ENCODE data around the gene DSC1. TPM values are rescaled to one million over a fixed set of nuclear protein-coding genes. Genes with fewer than 3 reads are reported as not detected.

The DSC1 gene
- total RNA-seq, 1 experiment from 2014 or later, result not detected

- no peak for ATAC-seq
These were observed 71.3 kb downstream of the DSC1 start for GRCh38 chr18:31091350-31091749.

More at GRCh38 chr18:31091350-31091749, 71.3 kb downstream of the DSC1 start:
- H3K9me2 ChIP-seq (ENCODE audit: insufficient read depth), result no peaks in the 10 kb centered on the region
- intact Hi-C loops (cut with micrococcal nuclease), result no loop called here
- no peaks in the 10 kb centered on the region for H3K27me3 ChIP-seq (ENCODE audit: insufficient read depth, low read length)
- H3K79me2 ChIP-seq (ENCODE audit: insufficient read depth, low read length), result peaks cover 17% of the 10 kb centered on the region; the same call in 1 of the 2 replicates
- POLR2A ChIA-PET, result no interaction called here
- H4K20me1 ChIP-seq (ENCODE audit: insufficient read depth), result no peaks in the 10 kb centered on the region
- BruUV-seq (replicated peaks), result no TSS peak
- TF ChIP-seq POLR2AphosphoS5 (IDR thresholded peaks at IDR 0.05; ENCODE audit: low read depth, low read length) (no peak), JUND (IDR thresholded peaks at IDR 0.05) (no peak), SIN3A (IDR thresholded peaks at IDR 0.05; ENCODE audit: low read depth) (no peak), EGR1 (IDR thresholded peaks at IDR 0.05; ENCODE audit: low read depth) (no peak), ATF3 (IDR thresholded peaks at IDR 0.05) (no peak), ZFX (IDR thresholded peaks at IDR 0.05) (no peak), YY1 (IDR thresholded peaks at IDR 0.05; ENCODE audit: extremely low read depth, insufficient replicate concordance, low read depth, low read length) (no peak), EZH2phosphoT487 (IDR thresholded peaks at IDR 0.05; ENCODE audit: borderline replicate concordance) (no peak), TCF7L2 (IDR thresholded peaks at IDR 0.05; ENCODE audit: borderline replicate concordance, extremely low read depth, insufficient read depth, insufficient read length) (no peak), FOSL1 (IDR thresholded peaks at IDR 0.05; ENCODE audit: low read depth) (no peak), POLR2A (IDR thresholded peaks at IDR 0.05; ENCODE audit: borderline replicate concordance, extremely low read depth, insufficient read depth, insufficient read length) (no peak), EZH2 (IDR thresholded peaks at IDR 0.05) (no peak), MAX (IDR thresholded peaks at IDR 0.05) (no peak), CTCF (IDR thresholded peaks at IDR 0.05 in 2 of 3, conservative IDR thresholded peaks at IDR 0.05 in 1 of 3; ENCODE audit: borderline replicate concordance in 1 of 3, insufficient read depth in 1 of 3, low read depth in 2 of 3, low read length in 2 of 3) (no peak), ZBTB33 (IDR thresholded peaks at IDR 0.05; ENCODE audit: extremely low read depth, insufficient replicate concordance, low read length) (no peak), RAD21 (IDR thresholded peaks at IDR 0.05; ENCODE audit: low read depth) (no peak)
- H3K4me3 ChIP-seq (replicated peaks in 1 of 2; ENCODE audit: low read depth in 1 of 2, low read length in 2 of 2), result no peak overlapping the region
- H3K36me3 ChIP-seq (ENCODE audit: control insufficient read depth in 1 of 2, insufficient read depth in 2 of 2, low read length in 2 of 2), result peaks cover 16 to 23% of the 10 kb centered on the region in 2 experiments
- no peak overlapping the region for H3K27ac ChIP-seq (ENCODE audit: low read depth, low read length)
- no peak overlapping the region for H2AFZ ChIP-seq (ENCODE audit: low read depth, low read length, poor library complexity, severe bottlenecking)
- no peak overlapping the region for H3K9ac ChIP-seq (ENCODE audit: low read length)
- H3K4me1 ChIP-seq (ENCODE audit: control insufficient read depth in 1 of 2, insufficient read depth in 2 of 2, low read length in 2 of 2), result no peaks in the 10 kb centered on the region
- RAD21 ChIA-PET (ENCODE audit: low non-redundant PET in 1 of 2, low total read pairs in 2 of 2, uncharacterized antibody in 2 of 2, unreplicated experiment in 2 of 2), result no interaction called here
- CTCF ChIA-PET, result no interaction called here
- DNase-seq (ENCODE audit: low read depth, low spot score), result no peak
- no peak overlapping the region for H3K4me2 ChIP-seq (ENCODE audit: low read length)
- no peaks in the 10 kb centered on the region for H3K9me3 ChIP-seq (ENCODE audit: control insufficient read depth in 1 of 2, insufficient read depth in 1 of 2, low read depth in 1 of 2, low read length in 2 of 2)

Measured in HCT116 (cell line).